Measurements from ENCODE around the gene KDM4C. TPM values are rescaled to one million over a fixed set of nuclear protein-coding genes. Genes with fewer than 3 reads are reported as not detected.
A peak's percentile ranks its signal among the peaks of the same experiment; 100 is the strongest.

KDM4C gene
- total and polyA plus RNA-seq, 2 of the 8 experiments (the other 6 are each of a cell fraction or from before 2014, with no cell fraction given): 13.0 to 26.1 TPM

GRCh38 chr9:6708732-6709131 lies 49.0 kb upstream of the KDM4C start:
- H3K4me1 ChIP-seq (replicated peaks in 1 of 4; ENCODE audit: control insufficient read depth in 3 of 4, insufficient read depth in 4 of 4, low read length in 3 of 4): peaks cover 0 to 6% (median 2%) of the 10 kb centered on the region in 4 experiments; a peak in 3 of 7 replicates
- no peak overlapping the region for H3K23ac ChIP-seq (ENCODE audit: insufficient read length)
- CTCF ChIA-PET (ENCODE audit: partially characterized antibody): no interaction called here
- no peak for FAIRE-seq
- H3K79me2 ChIP-seq (ENCODE audit: control insufficient read depth in 1 of 2, insufficient read depth in 2 of 2, low read length in 2 of 2): no peaks in the 10 kb centered on the region
- H2BK15ac ChIP-seq (ENCODE audit: low read length): no peak overlapping the region
- no peak overlapping the region for H3K9ac ChIP-seq (replicated peaks in 1 of 4; ENCODE audit: extremely low read depth in 1 of 4, low read depth in 3 of 4, low read length in 3 of 4)
- H3K4ac ChIP-seq (replicated peaks; ENCODE audit: insufficient read length, low read depth, low read length): no peak overlapping the region
- H3K4me2 ChIP-seq (ENCODE audit: insufficient read depth in 1 of 2, low read depth in 2 of 2, low read length in 2 of 2): no peak overlapping the region
- no peaks in the 10 kb centered on the region for H3K36me3 ChIP-seq (ENCODE audit: control insufficient read depth in 2 of 4, insufficient read depth in 4 of 4, low read length in 3 of 4)
- no peak overlapping the region for H3K14ac ChIP-seq (ENCODE audit: insufficient read length)
- H4K91ac ChIP-seq (replicated peaks; ENCODE audit: insufficient read length, low read length): no peak overlapping the region
- H4K20me1 ChIP-seq (replicated peaks in 1 of 2; ENCODE audit: control insufficient read depth in 1 of 2, insufficient read depth in 2 of 2, low read length in 2 of 2): no peaks in the 10 kb centered on the region
- H3K56ac ChIP-seq (replicated peaks; ENCODE audit: insufficient read length, low read depth, low read length): no peak overlapping the region
- no peak overlapping the region for H3K4me3 ChIP-seq (ENCODE audit: extremely low read depth in 1 of 4, insufficient read depth in 2 of 4, low read depth in 3 of 4, low read length in 4 of 4)
- H2BK5ac ChIP-seq (ENCODE audit: low read depth, low read length): no peak overlapping the region
- H3K79me1 ChIP-seq (ENCODE audit: low read depth, low read length): no peaks in the 10 kb centered on the region
- no peak for DNase-seq (ENCODE audit: low read depth in 1 of 2, low spot score in 2 of 2)
- no peak overlapping the region for H3K18ac ChIP-seq (ENCODE audit: extremely low read depth, low read length)
- H3K27me3 ChIP-seq (replicated peaks in 1 of 4; ENCODE audit: control insufficient read depth in 3 of 4, extremely low read depth in 1 of 4, insufficient read depth in 3 of 4, low read length in 3 of 4): no peaks in the 10 kb centered on the region
- WGBS, 2 experiments (ENCODE audit: extremely low coverage in 1 of 2, insufficient coverage in 1 of 2, insufficient read length in 1 of 2, insufficient replicate concordance in 2 of 2, low coverage in 1 of 2, low lambda C conversion rate in 2 of 2, missing lambda C conversion rate in 1 of 2): 86% methylated on average over 2 of the region's 2 CpGs; no CpG with 5 or more reads in 1 of the 2 experiments
- H3K27ac ChIP-seq (ENCODE audit: low read depth, low read length): no peak overlapping the region
- POLR2A ChIA-PET (ENCODE audit: partially characterized antibody): no interaction called here
- no peak overlapping the region for H4K5ac ChIP-seq (ENCODE audit: insufficient read length, low read depth, low read length)
- H2BK120ac ChIP-seq (replicated peaks; ENCODE audit: low read depth, low read length): no peak overlapping the region
- H2BK20ac ChIP-seq (ENCODE audit: low read length): 0 out of 2 replicates have a peak overlapping the region, but pooled peaks have one; percentile 48
- no peak overlapping the region for H2BK12ac ChIP-seq (ENCODE audit: low read depth, low read length)
- no peak overlapping the region for H4K8ac ChIP-seq (ENCODE audit: extremely low read depth, insufficient read depth, low read length)
- peaks cover 7% of the 10 kb centered on the region for H3K23me2 ChIP-seq (ENCODE audit: low read depth, low read length)
- H2AFZ ChIP-seq (ENCODE audit: low read length): no peak overlapping the region
- no peaks in the 10 kb centered on the region for H3K9me3 ChIP-seq (ENCODE audit: insufficient read depth in 2 of 2, low read depth in 1 of 2, low read length in 1 of 2)
- 0 out of 2 replicates have a peak overlapping the region, but pooled peaks have one; percentile 24 for H2AK5ac ChIP-seq (ENCODE audit: low read depth, low read length)
- no peak for TF ChIP-seq CHD2 (IDR thresholded peaks at IDR 0.05; ENCODE audit: low read length)
- TF ChIP-seq CREB1 (IDR thresholded peaks at IDR 0.05): no peak
- no peak for TF ChIP-seq HDAC6 (IDR thresholded peaks at IDR 0.05; ENCODE audit: low read depth, low read length)
- TF ChIP-seq SAP30 (IDR thresholded peaks at IDR 0.05; ENCODE audit: insufficient read depth, insufficient replicate concordance, low read length): no peak
- TF ChIP-seq BRCA1 (IDR thresholded peaks at IDR 0.05; ENCODE audit: low read depth, low read length): no peak
- no peak for TF ChIP-seq RXRA (IDR thresholded peaks at IDR 0.05; ENCODE audit: insufficient read depth, low read depth, low read length)
- no peak for TF ChIP-seq SUZ12 (IDR thresholded peaks at IDR 0.05; ENCODE audit: low read length)
- TF ChIP-seq SP4 (IDR thresholded peaks at IDR 0.05; ENCODE audit: low read length): no peak
- no peak for TF ChIP-seq JUN (IDR thresholded peaks at IDR 0.05; ENCODE audit: low read depth, low read length)
- no peak for TF ChIP-seq TBP (IDR thresholded peaks at IDR 0.05; ENCODE audit: low read depth, low read length)
- no peak for TF ChIP-seq EP300 (IDR thresholded peaks at IDR 0.05; ENCODE audit: borderline replicate concordance in 1 of 2, low read depth in 2 of 2, low read length in 2 of 2)
- TF ChIP-seq CEBPB (IDR thresholded peaks at IDR 0.05; ENCODE audit: low read depth, low read length): no peak
- TF ChIP-seq, protein P1, sequence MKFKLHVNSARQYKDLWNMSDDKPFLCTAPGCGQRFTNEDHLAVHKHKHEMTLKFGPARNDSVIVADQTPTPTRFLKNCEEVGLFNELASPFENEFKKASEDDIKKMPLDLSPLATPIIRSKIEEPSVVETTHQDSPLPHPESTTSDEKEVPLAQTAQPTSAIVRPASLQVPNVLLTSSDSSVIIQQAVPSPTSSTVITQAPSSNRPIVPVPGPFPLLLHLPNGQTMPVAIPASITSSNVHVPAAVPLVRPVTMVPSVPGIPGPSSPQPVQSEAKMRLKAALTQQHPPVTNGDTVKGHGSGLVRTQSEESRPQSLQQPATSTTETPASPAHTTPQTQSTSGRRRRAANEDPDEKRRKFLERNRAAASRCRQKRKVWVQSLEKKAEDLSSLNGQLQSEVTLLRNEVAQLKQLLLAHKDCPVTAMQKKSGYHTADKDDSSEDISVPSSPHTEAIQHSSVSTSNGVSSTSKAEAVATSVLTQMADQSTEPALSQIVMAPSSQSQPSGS (IDR thresholded peaks at IDR 0.05; ENCODE audit: low read length): no peak
- no peak for TF ChIP-seq TAF1 (IDR thresholded peaks at IDR 0.05; ENCODE audit: low read depth, low read length)

Measured in H1 (cell line).